ENCODE data around the gene EDIL3. TPM values are rescaled to one million over a fixed set of nuclear protein-coding genes. Genes with fewer than 3 reads are reported as not detected.

Gene EDIL3
- 1.6 and 3.4 TPM in 2 replicates for total RNA-seq

GRCh38 chr5:84384604-84385575 lies at the start of gene EDIL3:
Gene EDIL3, minus strand, starts transcription at chr5:84384880. Its CDS starts 506 bp downstream, at chr5:84384374.

Small RNA genes lying within 50 kb of the gene (small RNA-seq; reads per million reads assigned to genes)
- gene RNU6-448P: not detected

Measured in placental epithelial cell (primary cell).